GM21367 (cell line): ENCODE measurements around the gene HENMT1.

ENCODE experiments used
- ATAC-seq: cut with Tn5 transposase; IDR thresholded peaks from one replicate; pipeline ENCODE4 v1.9.1; 2021; ENCODE audit not compliant: unreplicated experiment

The HENMT1 gene

DNA sequence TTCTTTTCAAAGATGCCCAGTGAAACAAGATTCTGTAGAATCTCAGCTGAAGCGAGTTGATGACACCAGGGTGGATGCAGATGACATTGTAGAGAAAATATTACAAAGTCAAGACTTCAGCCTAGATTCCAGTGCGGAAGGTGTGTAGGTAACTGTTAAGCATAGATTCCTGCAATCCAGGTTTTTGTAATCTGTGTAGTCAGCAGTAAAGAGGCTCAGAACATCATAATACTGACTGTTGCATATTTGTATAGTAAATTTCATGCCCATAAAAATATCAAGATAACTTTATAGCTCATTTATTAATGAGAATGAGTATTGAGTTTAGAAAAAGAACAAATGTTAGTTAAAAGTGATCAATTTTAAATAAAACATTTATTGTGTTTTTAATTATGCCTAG, 32.2 kb downstream of the HENMT1 start:
- ATAC-seq = no peak

DNA sequence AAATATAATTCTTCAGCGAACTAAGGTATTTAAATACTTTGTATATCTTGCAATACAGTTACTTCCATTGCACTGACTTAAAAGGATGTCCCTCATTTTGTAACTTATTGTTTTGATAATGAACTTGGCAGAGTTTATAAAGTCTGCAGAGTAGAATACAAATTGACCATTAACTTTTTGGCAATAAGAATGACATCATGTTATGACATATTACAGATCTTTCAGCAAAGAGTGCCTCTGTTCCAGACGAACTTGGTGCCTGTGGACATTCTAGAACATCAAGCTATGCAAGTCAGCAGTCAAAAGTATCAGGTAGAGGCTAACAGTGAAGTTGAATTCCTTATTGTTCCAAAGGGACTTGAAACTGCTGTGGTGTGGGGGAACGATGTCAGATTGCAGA, 32.9 kb downstream of the HENMT1 start:
- ATAC-seq = no peak

DNA sequence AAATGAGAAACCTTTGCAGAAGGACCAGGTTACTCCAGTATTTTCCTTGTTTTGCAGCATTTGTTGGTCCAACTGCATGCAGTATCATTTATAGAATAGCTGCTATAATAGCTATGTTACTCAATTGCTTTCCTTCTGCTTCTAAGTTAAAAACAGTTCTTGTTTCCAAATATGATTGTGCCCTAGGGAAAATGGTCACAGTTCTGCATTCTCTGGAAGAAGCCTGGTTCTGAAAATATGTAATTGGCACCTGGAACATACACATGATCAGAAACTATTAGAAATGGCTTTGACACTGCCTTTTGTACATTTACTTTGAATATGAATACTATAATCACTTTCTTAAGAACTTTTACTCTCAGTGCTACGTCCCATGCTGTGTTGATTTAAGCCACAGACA, 33.6 kb downstream of the HENMT1 start:
- ATAC-seq = no peak

DNA sequence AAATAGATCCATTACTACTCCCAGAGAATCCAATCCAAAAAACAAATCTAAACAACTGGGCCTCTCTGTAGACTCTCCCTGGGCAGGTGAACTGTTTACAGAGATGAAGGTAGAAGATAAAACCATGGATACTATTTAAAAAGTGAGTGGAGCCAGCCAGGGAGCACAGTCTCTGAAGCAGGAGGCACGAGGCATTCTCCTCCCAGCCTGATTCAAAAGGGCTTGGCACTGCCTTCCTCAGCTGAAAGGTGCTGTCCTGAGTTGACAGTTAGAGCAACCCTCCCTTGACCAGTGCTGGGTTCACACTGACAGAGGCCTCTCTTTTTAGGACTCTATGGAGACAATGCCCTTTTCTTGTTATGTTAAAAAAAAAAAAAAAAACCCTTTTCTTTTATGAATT, 36.8 kb downstream of the HENMT1 start:
- ATAC-seq = no peak

DNA sequence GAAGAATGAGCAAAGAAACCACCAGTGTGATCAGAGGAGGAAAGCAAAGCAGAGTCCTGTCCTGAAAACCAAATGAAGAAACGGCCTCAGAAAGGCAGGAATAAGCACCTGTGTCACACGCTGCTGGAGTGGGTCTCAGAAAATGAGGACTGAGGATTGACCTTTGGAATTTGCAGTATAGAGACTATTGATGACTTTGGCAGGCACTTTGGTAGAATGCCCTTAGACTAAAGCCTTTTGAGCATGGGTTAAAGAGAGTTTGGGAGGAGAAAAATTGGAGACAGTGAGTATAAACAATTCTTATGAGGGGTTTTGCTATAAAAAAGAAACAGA, 43.2 kb downstream of the HENMT1 start:
- no peak for ATAC-seq

DNA sequence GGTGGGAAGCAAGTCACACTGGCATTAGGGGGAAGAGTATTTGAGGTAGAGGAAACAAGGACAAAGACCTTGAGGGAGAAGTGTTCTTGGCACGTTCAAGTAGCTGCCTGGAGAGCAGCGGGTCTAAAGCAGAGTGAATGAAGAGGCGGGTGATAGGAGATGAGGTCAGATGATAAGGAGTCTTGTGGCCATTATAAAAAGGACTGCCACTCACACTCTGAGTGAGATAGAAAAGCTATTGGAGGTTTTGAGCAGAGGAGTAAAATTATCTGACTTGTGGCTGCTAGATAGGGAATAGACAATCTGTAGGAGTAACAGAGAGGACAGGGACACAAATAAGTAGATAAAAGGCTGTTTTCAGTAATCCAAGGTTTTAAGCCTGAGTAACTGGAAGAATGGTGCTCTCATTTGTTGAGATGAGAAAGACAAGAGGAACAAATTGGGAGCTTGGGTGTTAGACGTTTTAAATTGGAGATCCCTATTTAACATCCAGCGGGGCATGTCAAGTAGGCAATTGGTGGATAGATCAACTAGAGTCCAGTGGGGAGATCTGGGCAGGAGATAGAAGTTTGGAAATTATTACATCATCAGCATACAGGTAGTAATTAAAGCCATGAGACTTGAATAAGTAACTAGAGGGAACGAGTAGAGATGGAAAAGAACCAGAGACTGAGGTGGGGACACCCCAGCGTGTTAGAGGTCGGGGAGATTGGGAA, 43.7 kb downstream of the HENMT1 start:
- no peak for ATAC-seq

DNA sequence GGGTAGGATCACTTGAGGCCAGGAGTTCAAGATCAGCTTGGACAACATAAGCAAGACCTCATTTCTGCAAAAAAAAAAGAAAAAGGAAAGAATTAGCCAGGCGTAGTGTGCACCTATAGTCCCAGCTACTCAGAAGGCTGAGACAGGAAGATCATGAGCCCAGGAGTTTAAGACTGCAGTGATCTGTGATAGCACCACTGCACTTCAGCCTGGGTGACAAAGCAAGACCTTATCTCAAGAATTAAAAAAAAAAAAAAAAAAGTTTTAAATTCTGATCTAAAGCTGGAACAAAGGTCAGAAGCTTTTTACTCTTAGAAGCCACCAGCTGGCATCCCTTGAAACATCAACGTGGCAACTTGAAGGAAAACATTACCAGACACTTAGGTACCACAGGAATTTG, 45.3 kb downstream of the HENMT1 start:
- no peak for ATAC-seq

DNA sequence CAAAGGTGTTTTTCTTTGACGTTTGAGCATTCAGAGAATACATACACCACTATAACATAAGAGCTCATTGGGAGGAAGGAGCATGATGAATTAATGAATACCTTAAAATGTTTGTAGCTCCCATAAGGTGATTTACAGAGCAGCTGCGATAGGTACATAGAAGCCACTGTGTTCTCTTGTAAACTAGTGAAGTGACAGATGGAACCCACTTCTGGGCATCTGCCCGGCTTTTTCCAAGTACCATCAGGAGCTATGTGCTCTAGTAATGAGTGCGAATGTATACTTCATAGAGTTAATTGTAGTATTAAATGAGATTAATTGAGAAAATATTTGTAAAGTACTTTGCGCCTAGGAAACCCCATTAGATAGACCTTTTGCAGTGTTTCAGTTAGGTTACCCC, 48.4 kb downstream of the HENMT1 start:
- ATAC-seq = no peak

DNA sequence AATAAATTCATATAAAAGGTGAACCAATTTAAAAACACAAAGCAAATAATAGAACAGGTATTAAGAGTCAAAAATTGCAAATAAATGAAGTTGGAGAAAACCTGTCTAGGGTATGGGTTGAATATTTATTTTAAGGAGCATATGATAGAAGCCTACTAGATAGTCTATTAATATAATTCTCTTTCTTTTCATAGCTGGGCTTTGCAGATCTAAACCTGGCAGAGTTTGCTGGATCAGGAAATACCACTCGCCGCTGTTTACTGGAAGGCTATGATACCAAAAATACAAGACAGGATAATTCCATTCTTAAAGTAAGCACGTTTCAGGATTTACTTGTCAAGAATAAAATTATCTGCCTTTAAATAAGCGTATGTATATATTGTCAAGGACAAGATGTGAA, 48.9 kb downstream of the HENMT1 start:
- no peak for ATAC-seq

DNA sequence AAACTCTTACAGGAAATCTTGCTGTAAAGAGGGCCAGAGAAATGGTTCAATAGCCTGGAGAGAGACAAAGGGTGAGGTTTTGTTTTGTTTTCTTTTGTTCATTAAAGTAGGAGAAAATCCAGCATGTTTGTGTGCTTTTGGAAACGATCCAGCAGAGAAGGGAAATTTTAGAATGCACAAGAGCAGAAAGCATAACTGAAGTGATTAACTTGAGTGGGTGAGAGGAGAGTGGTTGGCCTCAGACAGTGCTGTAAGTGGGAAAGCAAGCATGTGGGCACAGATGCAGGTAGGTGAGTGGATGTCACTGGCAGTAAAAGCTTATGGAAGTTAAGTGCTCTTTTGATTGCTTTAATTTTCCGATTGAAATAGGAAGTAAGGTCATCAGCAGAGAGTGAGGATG, 50.8 kb downstream of the HENMT1 start:
- ATAC-seq = no peak

DNA sequence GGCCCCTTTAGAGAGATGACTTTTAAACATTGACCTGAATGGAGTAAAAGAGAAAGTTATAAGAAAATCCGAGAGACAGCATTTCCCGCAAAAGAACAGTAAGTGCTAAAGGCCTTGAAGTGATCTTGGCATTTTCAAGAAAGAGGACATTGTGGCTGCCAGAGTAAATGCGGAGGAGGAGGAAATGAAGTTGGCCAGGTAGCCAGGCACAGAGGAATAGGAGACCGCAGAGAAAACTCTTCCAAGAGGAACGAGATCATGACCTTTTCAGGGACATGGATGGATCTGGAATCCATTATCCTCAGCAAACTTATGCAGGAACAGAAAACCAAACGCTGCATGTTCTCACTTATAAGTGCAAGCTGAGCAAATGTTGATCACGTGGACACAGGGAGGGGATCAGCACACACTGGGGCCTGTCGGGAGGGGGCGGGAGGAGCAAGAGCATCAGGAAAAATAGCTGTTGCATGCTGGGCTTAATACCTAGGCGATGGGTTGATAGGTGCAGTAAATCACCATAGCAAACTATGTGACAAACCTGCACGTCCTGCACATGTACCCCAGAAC, 51.3 kb downstream of the HENMT1 start:
- ATAC-seq = no peak

DNA sequence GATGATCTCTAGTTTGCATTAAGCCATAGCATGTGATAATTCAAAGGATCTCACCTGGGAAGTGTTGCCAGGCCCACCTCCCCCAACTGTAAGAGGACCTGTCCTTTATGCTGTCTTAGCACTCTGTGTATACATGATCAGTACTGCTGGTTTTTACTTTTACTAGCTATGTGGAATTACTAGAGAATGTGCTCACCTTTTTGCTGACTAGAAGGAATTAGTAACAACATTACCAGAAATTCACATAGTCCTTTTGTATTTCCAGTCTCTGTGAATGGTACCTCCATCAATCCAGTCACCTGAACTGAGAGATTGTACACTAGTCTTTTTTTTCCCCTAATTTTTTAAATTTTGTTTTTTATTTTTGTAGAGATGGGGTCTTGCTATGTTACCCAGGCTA, 54.4 kb downstream of the HENMT1 start:
- no peak for ATAC-seq

DNA sequence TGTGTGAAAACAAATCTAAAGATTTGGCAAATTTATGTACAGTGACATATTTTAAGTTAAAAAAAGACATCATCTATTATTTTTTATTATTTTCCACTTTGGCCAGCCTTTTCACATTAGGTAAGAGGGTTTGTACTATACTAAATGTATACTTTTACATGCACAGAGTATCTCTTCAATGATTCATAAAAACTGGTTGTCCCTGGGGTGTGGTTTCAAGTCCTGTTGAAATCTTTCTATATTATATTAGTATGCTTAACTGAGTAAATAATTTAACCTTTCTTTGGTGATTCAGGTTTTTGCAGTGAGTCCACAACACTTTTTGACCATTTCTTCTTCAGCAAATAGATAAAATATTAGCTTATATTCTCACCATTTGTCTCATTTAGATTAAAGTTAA, 55.3 kb downstream of the HENMT1 start:
- no peak for ATAC-seq

DNA sequence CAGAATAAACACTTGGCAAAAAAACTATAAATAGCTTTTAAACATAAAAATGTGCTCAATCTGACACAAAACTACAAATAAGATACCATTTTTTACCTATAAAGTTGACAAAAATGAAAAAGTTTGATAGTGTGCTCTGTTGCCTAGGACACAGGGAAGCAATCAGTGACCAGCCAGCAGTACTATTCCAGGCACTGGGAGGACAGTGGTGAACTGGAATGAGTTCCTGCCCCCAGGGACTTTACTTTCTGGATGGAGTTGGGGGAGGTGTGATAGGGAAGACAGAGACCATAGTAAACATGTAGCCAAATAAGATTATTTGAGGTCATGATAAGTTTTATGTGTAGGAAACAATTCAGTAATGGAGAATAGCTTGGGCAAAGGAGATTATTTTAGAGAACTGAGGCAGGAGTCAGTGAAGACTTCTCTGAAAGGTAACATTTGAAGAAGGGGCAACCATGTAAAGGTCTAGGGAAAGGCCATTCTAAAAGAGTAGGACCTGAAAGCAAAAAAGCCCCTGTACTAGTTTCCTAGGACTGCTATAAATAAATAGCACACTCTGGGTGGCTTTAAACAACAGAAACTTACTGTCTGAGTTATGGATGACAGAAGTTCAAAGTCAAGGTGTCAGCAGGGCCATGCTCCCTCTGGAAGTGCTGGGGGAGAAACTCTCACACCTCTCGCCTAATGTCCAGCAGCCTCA, 59.0 kb downstream of the HENMT1 start:
- no peak for ATAC-seq

DNA sequence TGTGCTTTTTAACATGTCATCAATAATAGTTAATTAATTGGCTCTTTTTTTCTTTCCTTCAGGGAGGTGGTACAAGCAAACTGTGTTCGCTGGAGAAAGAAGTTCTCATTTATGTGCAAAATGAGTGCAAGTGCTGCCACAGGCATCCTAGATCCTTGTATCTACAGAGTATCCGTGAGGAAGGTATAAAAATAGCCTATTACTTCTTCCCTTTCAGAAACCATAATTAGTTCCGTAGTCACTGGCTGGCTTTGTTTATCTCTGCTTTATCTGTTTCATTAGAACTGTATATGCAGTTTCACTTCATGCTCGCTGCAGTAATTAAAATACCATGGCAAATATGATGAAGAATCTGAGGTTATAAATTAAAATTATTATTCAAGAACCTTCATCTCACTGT, 60.4 kb downstream of the HENMT1 start:
- ATAC-seq = no peak

DNA sequence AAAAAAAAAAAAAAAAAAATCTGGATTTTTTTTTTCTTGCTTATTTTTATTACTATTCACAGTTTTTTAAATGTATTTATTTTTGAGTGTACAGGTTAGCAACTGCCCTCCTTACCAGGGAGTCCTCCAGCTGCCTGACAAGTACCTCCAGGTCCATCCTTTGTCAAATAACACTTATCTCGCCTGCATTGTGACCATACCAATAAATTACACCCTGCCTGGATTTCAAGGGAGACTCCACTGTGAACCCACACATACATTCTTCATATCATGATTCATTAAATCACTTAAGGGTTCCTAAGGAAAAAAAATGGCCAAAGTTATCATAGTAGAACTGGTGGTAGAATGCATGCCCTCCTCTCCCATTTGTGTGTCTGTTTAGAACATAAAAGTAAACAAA, 62.6 kb downstream of the HENMT1 start:
- no peak for ATAC-seq
